Endothelial cell (in vitro differentiated cells): ENCODE results near the gene MLF2. TPM values are rescaled to one million over a fixed set of nuclear protein-coding genes. Genes with fewer than 3 reads are reported as not detected.

Experiments
- DNase-seq: peaks from one replicate; pipeline ENCODE4 v3.0.0; 2021; ENCODE audit warnings: low spot score
- H3K27ac Mint-ChIP-seq: one replicate; pipeline ENCODE4 v1.8.0; 2021; ENCODE audit warnings: mixed read lengths, inconsistent platforms; ENCODE audit not compliant: unreplicated experiment
- H3K27me3 Mint-ChIP-seq: one replicate; pipeline ENCODE4 v1.8.0; 2021; ENCODE audit warnings: mild to moderate bottlenecking, moderate library complexity, mixed read lengths, inconsistent platforms; ENCODE audit not compliant: unreplicated experiment
- H3K36me3 Mint-ChIP-seq: one replicate; pipeline ENCODE4 v1.8.0; 2021; ENCODE audit warnings: mild to moderate bottlenecking, low read depth, mixed read lengths, inconsistent platforms; ENCODE audit not compliant: unreplicated experiment
- H3K4me1 Mint-ChIP-seq: one replicate; pipeline ENCODE4 v1.8.0; 2021; ENCODE audit warnings: mild to moderate bottlenecking, mixed read lengths, inconsistent platforms; ENCODE audit not compliant: unreplicated experiment
- H3K4me3 Mint-ChIP-seq: one replicate; pipeline ENCODE4 v1.8.0; 2021; ENCODE audit warnings: mild to moderate bottlenecking, mixed read lengths, inconsistent platforms; ENCODE audit not compliant: unreplicated experiment
- H3K9me3 Mint-ChIP-seq: one replicate; pipeline ENCODE4 v1.8.0; 2021; ENCODE audit warnings: mixed read lengths, inconsistent platforms; ENCODE audit not compliant: unreplicated experiment
- CTCF ChIP-seq: fragments of 200-600 bp; sonication (generic); IDR thresholded peaks from one replicate; pipeline ENCODE4 v1.5.0; 2021; ENCODE audit warnings: antibody characterized with exemption; ENCODE audit not compliant: unreplicated experiment
- total RNA-seq: library from RNA; stranded (reverse); fragmentation: NEBNext Ultra II Directional; extraction: Animal tissue kit (Norgen Biotek cat#: 25700); gene quantifications from one replicate; pipeline ENCODE4 v1.2.1, GENCODE V29; 2021; ENCODE audit not compliant: unreplicated experiment

Gene MLF2
- total RNA-seq, 1 donor from 2014 or later = 118 TPM

- Mint-ChIP-seq H3K4me1 (no peaks in the 10 kb centered on the region), H3K4me3 (no peak overlapping the region), H3K36me3 (peaks cover 15% of the 10 kb centered on the region), H3K27ac (no peak overlapping the region), H3K27me3 (peaks cover 3% of the 10 kb centered on the region), H3K9me3 (no peaks in the 10 kb centered on the region)
- TF ChIP-seq CTCF = no peak
- no peak for DNase-seq
Observed at GRCh38 chr12:6734506-6735387, 18.2 kb downstream of the MLF2 start.

GRCh38 chr12:6730169-6730568, 22.8 kb downstream of the MLF2 start:
- no peak for DNase-seq
- Mint-ChIP-seq H3K27ac (no peak overlapping the region), H3K9me3 (no peaks in the 10 kb centered on the region), H3K4me1 (peaks cover 7% of the 10 kb centered on the region), H3K36me3 (peaks cover 25% of the 10 kb centered on the region), H3K4me3 (no peak overlapping the region), H3K27me3 (peaks cover 6% of the 10 kb centered on the region)
- TF ChIP-seq CTCF = no peak

GRCh38 chr12:6729186-6729585, 23.8 kb downstream of the MLF2 start:
- H3K27me3 Mint-ChIP-seq = peaks cover 6% of the 10 kb centered on the region
- peaks cover 12% of the 10 kb centered on the region for H3K4me1 Mint-ChIP-seq
- no peak for TF ChIP-seq CTCF
- no peak overlapping the region for H3K4me3 Mint-ChIP-seq
- H3K9me3 Mint-ChIP-seq = no peaks in the 10 kb centered on the region
- H3K36me3 Mint-ChIP-seq = peaks cover 25% of the 10 kb centered on the region
- no peak for DNase-seq
- H3K27ac Mint-ChIP-seq = no peak overlapping the region

GRCh38 chr12:6725350-6725749, 27.6 kb downstream of the MLF2 start:
- H3K27me3 Mint-ChIP-seq = peaks cover 5% of the 10 kb centered on the region
- H3K36me3 Mint-ChIP-seq = peaks cover 16% of the 10 kb centered on the region
- peak overlapping the region; percentile 31 for H3K4me3 Mint-ChIP-seq
- TF ChIP-seq CTCF = no peak
- peak overlapping the region; percentile 57 for H3K27ac Mint-ChIP-seq
- no peak for DNase-seq
- H3K9me3 Mint-ChIP-seq = no peaks in the 10 kb centered on the region
- peaks cover 26% of the 10 kb centered on the region for H3K4me1 Mint-ChIP-seq

GRCh38 chr12:6724409-6724797, 28.5 kb downstream of the MLF2 start:
- peak overlapping the region; percentile 99 for H3K27ac Mint-ChIP-seq
- H3K36me3 Mint-ChIP-seq = peaks cover 9% of the 10 kb centered on the region
- peak; percentile 13 for DNase-seq
- TF ChIP-seq CTCF = no peak
- peaks cover 26% of the 10 kb centered on the region for H3K4me1 Mint-ChIP-seq
- H3K9me3 Mint-ChIP-seq = no peaks in the 10 kb centered on the region
- H3K4me3 Mint-ChIP-seq = peak overlapping the region; percentile 94
- peaks cover 5% of the 10 kb centered on the region for H3K27me3 Mint-ChIP-seq
